Measurements from ENCODE around the gene RANGRF.
A peak's percentile ranks its signal among the peaks of the same experiment; 100 is the strongest.

RANGRF gene

GRCh38 chr17:8288336-8289102 lies at the start of gene RANGRF:
TSS of gene RANGRF (plus strand) at chr17:8288670. CDS start at chr17:8288789, 119 bp downstream.
- no peaks in the 10 kb centered on the region for H3K36me3 ChIP-seq (ENCODE audit: control insufficient read depth, insufficient read depth, low read length)
- H3K4me2 ChIP-seq (ENCODE audit: low read length), result peak within 1 kb of the TSS; percentile 100
- peak within 1 kb of the TSS; percentile 99 for H3K4me3 ChIP-seq (ENCODE audit: low read depth, low read length)
- no peaks in the 10 kb centered on the region for H3K9me3 ChIP-seq (ENCODE audit: control insufficient read depth, low read length)
- no peaks in the 10 kb centered on the region for H3K79me2 ChIP-seq
- no peak for TF ChIP-seq CTCF (IDR thresholded peaks at IDR 0.05)
- peak within 1 kb of the TSS; percentile 72 for H3K27ac ChIP-seq
- peak within 1 kb of the TSS; percentile 57 for H3K9ac ChIP-seq
- peaks cover 4% of the 10 kb centered on the region for H3K4me1 ChIP-seq
- H2AFZ ChIP-seq, result peak within 1 kb of the TSS; percentile 88
- H3K27me3 ChIP-seq (ENCODE audit: control insufficient read depth, insufficient read depth, low read length), result no peaks in the 10 kb centered on the region

GRCh38 chr17:8243827-8244226 lies 44.6 kb upstream of the RANGRF start:
- Histone ChIP-seq H3K4me1 (no peaks in the 10 kb centered on the region), H2AFZ (no peak overlapping the region), H3K4me2 (ENCODE audit: low read length) (no peak overlapping the region), H3K9ac (no peak overlapping the region), H3K27ac (no peak overlapping the region), H3K79me2 (peaks cover 12% of the 10 kb centered on the region), H3K9me3 (ENCODE audit: control insufficient read depth, low read length) (no peaks in the 10 kb centered on the region), H3K36me3 (ENCODE audit: control insufficient read depth, insufficient read depth, low read length) (no peaks in the 10 kb centered on the region), H3K27me3 (ENCODE audit: control insufficient read depth, insufficient read depth, low read length) (no peaks in the 10 kb centered on the region), H3K4me3 (ENCODE audit: low read depth, low read length) (no peak overlapping the region)
- TF ChIP-seq CTCF (IDR thresholded peaks at IDR 0.05), result no peak

- Histone ChIP-seq H3K4me1 (no peaks in the 10 kb centered on the region), H3K4me3 (ENCODE audit: low read depth, low read length) (no peak overlapping the region), H3K4me2 (ENCODE audit: low read length) (no peak overlapping the region), H3K9ac (no peak overlapping the region), H2AFZ (no peak overlapping the region), H3K79me2 (peaks cover 12% of the 10 kb centered on the region), H3K27ac (no peak overlapping the region), H3K27me3 (ENCODE audit: control insufficient read depth, insufficient read depth, low read length) (no peaks in the 10 kb centered on the region), H3K36me3 (ENCODE audit: control insufficient read depth, insufficient read depth, low read length) (no peaks in the 10 kb centered on the region), H3K9me3 (ENCODE audit: control insufficient read depth, low read length) (no peaks in the 10 kb centered on the region)
- no peak for TF ChIP-seq CTCF (IDR thresholded peaks at IDR 0.05)
Measured at GRCh38 chr17:8244768-8245167, 43.7 kb upstream of the RANGRF start.

GRCh38 chr17:8248751-8249607 lies 39.5 kb upstream of the RANGRF start, which contains the start of gene PFAS:
TSS of gene PFAS (plus strand) at chr17:8249289. CDS start at chr17:8253938, 4,649 bp downstream.
- no peaks in the 10 kb centered on the region for H3K9me3 ChIP-seq (ENCODE audit: control insufficient read depth, low read length)
- peak within 1 kb of the TSS; percentile 97 for H3K27ac ChIP-seq
- peak within 1 kb of the TSS; percentile 94 for H3K4me2 ChIP-seq (ENCODE audit: low read length)
- H3K27me3 ChIP-seq (ENCODE audit: control insufficient read depth, insufficient read depth, low read length), result no peaks in the 10 kb centered on the region
- no peak within 1 kb of the TSS for H3K9ac ChIP-seq
- H2AFZ ChIP-seq, result peak within 1 kb of the TSS; percentile 83
- H3K4me1 ChIP-seq, result no peaks in the 10 kb centered on the region
- H3K36me3 ChIP-seq (ENCODE audit: control insufficient read depth, insufficient read depth, low read length), result no peaks in the 10 kb centered on the region
- H3K4me3 ChIP-seq (ENCODE audit: low read depth, low read length), result peak within 1 kb of the TSS; percentile 89
- no peak for TF ChIP-seq CTCF (IDR thresholded peaks at IDR 0.05)
- H3K79me2 ChIP-seq, result peaks cover 12% of the 10 kb centered on the region
